HG03139 (cell line): ENCODE results near the gene TCTA.
A peak's percentile ranks its signal among the peaks of the same experiment; 100 is the strongest.
"Not testable (repeated sequence)": the region's sequence is repeated elsewhere in the genome, so short reads cannot be mapped to it uniquely, and the experiment has no call there.

Experiments used
- ATAC-seq: cut with Tn5 transposase; IDR thresholded peaks from one replicate; pipeline ENCODE4 v1.9.1; 2021; ENCODE audit not compliant: unreplicated experiment

TCTA gene

GRCh38 chr3:49411968-49412631 is at the start of gene TCTA, which contains the start of gene RHOA:
TCTA (plus strand) TSS chr3:49412423; CDS start chr3:49412427, 4 bp downstream.
RHOA (minus strand) TSS chr3:49411976; CDS start chr3:49375589, 36,387 bp downstream.
- peak; percentile 70 for ATAC-seq

GRCh38 chr3:49362561-49362960 is 49.7 kb upstream of the TCTA start:
- ATAC-seq, result no peak

DNA sequence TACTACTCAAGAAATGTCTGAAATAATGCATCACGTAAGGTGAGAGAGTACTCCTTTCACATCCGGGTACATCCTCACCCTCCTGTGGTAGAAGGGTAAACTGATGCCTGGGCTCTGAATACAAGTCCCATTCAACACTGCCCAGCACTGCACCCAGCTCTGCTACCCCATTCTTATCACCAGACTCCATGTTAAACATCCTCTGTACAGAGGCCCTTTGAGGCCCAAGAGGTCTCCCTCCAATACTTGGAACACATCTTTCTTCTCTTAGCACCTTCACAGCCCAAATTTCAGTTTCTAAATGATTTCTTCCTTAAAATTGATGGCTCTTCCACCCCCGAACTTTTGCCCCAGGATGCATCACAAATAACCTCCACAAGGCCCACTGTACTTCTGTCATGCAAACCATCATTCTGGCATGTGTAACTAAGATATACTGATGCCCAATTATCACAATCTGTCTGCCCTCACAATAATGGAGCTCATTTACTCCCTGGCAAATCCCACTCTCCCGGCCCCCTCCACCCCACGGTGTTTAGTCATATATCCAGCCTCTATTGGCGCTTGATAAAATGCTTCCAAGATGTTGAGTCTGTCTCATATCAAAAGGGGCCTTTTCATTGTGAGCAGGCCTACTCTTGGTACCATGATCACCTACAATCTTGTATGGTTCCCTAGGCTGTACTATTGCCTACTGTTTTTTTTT is 41.5 kb upstream of the TCTA start:
- no peak for ATAC-seq

DNA sequence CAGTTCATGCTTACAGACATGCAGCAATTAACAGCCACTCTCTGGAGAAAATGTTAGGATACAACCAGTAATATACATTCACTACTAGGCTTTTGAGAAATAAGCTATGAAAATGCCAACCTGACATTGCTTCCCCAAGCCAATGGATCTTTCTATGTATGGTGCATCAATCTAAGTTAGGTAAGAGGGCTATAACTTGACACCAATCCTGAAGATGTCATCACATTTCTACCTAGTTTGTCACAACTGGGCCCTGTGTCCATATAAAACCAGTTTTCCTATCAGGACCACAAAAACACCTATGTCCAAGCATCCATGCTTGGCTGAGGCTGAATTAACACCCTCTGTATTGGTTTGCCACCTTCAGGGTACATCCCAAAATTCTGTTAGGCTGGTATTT is 40.3 kb upstream of the TCTA start:
- no peak for ATAC-seq

- ATAC-seq, result no peak
Observed at GRCh38 chr3:49377483-49377882, 34.7 kb upstream of the TCTA start.

DNA sequence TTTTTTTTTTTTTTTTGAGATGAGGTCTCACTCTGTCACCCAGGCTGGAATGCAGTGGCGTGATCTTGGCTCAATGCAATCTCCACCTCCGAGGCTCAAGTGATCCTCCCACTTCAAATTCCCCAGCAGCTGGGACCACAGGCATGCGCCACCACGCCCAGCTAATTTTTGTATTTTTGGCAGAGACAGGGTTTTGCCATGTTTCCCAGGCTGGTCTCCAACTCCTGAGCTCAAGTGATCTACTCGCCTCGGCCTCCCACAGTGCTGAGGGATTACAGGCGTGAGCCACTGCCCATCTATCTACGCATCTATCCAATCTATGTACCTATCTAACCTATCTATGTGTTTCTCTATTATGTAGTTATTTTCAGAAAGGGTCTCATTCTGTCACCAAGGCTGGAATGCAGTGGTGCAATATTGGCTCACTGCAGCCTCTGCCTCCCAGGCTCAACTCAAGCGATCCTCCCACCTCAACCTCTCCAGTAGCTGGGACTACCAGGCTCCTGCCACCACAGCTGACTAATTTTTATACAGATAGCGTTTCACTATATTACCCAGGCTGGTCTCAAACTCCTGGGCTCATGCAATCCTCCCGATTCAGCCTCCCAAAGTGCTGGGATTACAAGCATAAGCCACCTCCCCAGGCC is 33.9 kb upstream of the TCTA start:
- ATAC-seq, result no peak

- ATAC-seq, result no peak
Observed at GRCh38 chr3:49383387-49383786, 28.8 kb upstream of the TCTA start.

DNA sequence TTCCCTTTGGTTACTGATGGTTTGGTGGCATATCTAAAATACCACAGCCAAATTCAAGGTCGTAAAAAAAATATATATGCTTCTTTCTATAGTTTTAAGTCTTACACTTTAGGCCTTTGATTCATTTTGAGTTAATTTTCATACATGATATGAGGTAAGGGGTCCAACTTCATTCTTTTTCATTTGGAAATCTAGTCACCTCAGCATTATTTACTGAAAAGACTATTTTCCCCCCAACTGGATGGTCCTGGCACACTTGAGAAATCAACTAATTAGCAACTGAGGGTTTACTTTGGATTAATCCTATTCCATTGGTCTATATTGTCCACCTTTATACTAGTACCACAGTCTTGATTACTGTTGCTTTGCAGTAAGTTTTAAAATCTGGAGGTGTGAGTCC is 26.6 kb upstream of the TCTA start:
- ATAC-seq, result no peak

GRCh38 chr3:49386056-49386756 is 26.0 kb upstream of the TCTA start:
- no peak for ATAC-seq

GRCh38 chr3:49387721-49388120 is 24.5 kb upstream of the TCTA start:
- no peak for ATAC-seq

DNA sequence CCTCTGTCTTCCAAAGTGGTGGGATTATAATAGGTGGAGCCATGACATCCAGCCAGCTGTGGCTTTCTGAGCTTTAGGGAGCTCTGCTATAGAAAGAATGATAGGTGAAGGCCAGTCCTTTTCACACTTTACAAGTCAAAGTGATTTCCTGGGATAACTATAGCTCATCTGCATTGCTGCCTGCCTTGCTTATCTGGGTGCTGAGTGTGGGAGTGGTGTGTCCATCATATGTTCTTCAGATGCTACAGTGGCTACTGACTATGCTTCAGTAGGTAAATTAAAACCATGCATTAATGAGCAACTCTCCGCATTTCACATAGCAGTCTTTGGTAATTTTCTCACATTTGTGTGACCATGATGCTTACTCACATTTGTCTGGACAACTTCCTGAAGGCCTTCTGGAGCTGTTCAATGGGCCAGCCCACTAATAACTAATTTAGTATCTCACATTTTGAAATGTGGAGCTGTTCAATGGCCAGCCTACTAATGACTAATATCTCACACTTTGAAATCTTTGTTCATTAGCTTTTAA is 23.9 kb upstream of the TCTA start:
- no peak for ATAC-seq

GRCh38 chr3:49389297-49389696 is 22.9 kb upstream of the TCTA start:
- no peak for ATAC-seq

GRCh38 chr3:49391310-49391709 is 20.9 kb upstream of the TCTA start:
- ATAC-seq, result not testable (repeated sequence)

DNA sequence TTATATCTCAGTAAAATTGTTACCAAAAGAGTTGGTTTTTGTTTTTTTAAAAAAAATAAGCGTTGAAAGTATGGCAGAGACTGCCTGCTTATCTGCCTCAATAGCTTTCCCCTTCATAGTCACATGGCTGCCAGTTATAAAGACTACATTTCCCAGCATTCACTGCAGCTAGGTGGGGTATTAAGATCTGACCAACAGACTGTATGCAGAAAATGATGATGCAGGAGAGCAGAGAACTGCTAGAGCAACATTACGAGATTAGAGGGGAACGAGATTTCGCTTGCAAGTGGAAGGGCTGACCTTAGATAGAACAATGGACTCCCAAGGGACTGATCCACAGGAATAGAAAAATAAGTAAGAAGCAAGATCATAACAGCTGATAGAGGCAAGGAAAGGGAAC is 14.8 kb upstream of the TCTA start:
- no peak for ATAC-seq

- no peak for ATAC-seq
Observed at GRCh38 chr3:49399461-49399860, 12.8 kb upstream of the TCTA start.

DNA sequence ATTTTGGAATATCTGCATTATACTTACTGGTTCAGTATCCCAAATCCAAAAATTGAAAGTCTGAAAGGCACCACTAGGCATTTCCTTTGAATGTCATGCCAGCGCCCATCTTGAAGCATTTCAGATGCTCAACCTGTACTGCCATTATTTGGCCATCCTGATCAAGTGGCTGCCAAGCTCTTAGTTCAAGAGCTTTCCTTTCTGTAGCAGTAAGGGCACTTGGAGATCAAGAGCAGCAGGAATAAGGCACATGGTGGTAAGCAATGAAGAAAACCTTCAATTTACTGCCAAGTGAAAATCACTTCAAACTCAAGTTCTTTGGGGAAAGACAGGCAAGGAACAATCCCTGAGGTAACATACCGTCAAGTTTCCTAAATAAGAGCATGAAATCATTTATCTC is 10.5 kb upstream of the TCTA start:
- ATAC-seq, result no peak

GRCh38 chr3:49403891-49404290 is 8.3 kb upstream of the TCTA start:
- ATAC-seq, result no peak

DNA sequence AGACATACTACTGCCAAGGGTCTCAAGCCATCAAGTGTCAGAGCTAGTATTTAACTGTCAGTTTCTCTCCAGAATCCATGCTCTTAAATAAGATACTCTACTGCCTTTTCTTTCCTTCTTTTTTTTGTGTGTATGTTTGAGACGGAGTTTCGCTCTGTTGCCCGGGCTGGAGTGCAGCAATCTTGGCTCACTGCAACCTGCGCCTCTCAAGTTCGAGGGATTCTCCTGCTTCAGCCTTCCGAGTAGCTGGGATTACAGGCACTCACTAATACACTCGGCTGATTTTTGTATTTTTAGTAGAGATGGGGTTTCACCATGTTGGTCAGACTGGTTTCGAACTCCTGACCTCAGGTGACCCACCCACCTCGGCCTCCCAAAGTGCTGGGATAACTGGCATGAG is 6.7 kb upstream of the TCTA start:
- not testable (repeated sequence) for ATAC-seq

DNA sequence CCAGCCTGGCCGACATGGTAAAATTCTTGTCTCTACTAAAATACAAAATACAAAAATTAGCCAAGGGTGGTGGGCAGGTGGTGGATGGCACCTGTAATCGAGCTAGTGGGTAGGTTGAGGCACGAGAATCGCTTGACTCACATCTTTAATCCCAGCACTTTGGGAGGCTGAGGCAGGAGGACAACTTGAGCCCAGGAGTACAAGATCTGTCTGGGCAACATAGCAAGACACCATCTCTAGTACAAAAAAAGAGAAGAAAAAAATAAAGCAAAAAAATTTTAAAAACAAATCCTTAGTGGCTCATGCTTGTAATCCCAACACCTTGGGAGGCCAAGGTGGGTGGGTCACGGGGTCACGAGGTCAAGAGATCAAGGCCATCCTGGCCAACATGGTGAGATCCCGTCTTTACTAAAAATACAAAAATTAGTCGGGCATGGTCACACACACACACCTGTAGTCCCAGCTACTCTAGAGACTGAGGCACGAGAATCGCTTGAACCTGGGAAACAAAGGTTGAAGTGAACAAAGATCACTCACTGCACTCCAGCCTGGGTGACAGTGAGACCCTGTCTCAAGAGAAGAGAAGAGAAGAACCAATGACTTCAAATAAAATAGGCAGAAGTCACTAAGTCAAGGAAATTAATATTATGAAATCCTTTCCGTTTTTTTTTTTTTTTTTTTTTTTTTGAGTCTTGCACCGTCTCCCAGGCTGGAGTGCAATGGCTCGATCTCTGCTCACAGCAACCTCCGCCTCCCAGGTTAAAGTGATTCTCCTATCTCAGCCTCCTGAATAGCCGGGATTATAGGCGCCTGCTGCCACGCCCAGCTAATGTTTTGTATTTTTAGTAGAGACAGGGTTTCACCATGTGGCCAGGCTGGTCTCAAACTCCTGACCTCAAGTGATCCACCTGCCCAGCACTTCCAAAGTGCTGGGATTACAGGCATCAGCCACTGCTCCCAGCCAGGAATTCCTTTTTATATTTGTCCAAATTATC is 5.4 kb upstream of the TCTA start:
- no peak for ATAC-seq
